OCI-LY3 (cell line): Measurements from ENCODE around the gene SMO.

Experiments used
- H2AFZ ChIP-seq: fragments of 200-600, 300-600 bp; shearing (Covaris generic); 2 replicates; pipeline ENCODE4 v1.6.0; 2014; ENCODE audit warnings: antibody characterized with exemption, low read depth, low read length
- H3K27ac ChIP-seq: fragments of 200-600, 300-600 bp; sonication (generic); 2 replicates; pipeline ENCODE4 v1.5.1; 2014; ENCODE audit warnings: mild to moderate bottlenecking, low read length, moderate library complexity, mixed read lengths
- H3K27me3 ChIP-seq: fragments of 200-600, 300-600 bp; sonication (generic); 2 replicates; pipeline ENCODE4 v1.6.1; 2014; ENCODE audit warnings: low read depth, low read length, mixed read lengths
- H3K36me3 ChIP-seq: fragments of 200-600, 300-600 bp; sonication (generic); replicated peaks from 2 replicates; pipeline ENCODE3; 2014; ENCODE audit warnings: low read depth, low read length, mixed read lengths
- H3K4me1 ChIP-seq: fragments of 300-600, 200-600 bp; sonication (generic); 2 replicates; pipeline ENCODE4 v1.6.1; 2014; ENCODE audit warnings: low read length, mixed read lengths
- H3K4me2 ChIP-seq: fragments of 200-600, 300-600 bp; sonication (generic); 2 replicates; pipeline ENCODE4 v1.6.1; 2014; ENCODE audit warnings: low read length, mixed read lengths
- H3K4me3 ChIP-seq: fragments of 300-600, 200-600 bp; sonication (generic); 2 replicates; pipeline ENCODE4 v1.5.1; 2014; ENCODE audit warnings: antibody characterized with exemption, mild to moderate bottlenecking, low read length, moderate library complexity
- H3K79me2 ChIP-seq: fragments of 300-600, 200-600 bp; shearing (Covaris generic); 2 replicates; pipeline ENCODE4 v1.6.1; 2014; ENCODE audit warnings: mild to moderate bottlenecking, low read length, mixed read lengths
- H3K9ac ChIP-seq: fragments of 300-600, 200-600 bp; shearing (Covaris generic); 2 replicates; pipeline ENCODE4 v1.6.0; 2014; ENCODE audit warnings: mild to moderate bottlenecking, low read length, moderate library complexity
- H3K9me3 ChIP-seq: fragments of 200-600, 300-600 bp; shearing (Covaris generic); 2 replicates; pipeline ENCODE4 v1.6.1; 2014; ENCODE audit warnings: low read length, mixed read lengths; ENCODE audit not compliant: insufficient read depth
- H4K20me1 ChIP-seq: fragments of 200-600, 300-600 bp; sonication (generic); 2 replicates; pipeline ENCODE4 v1.6.1; 2016; ENCODE audit warnings: low read length, mixed read lengths; ENCODE audit not compliant: insufficient read depth
- CTCF ChIP-seq: fragments of 200-600, 300-600 bp; sonication (generic); IDR thresholded peaks from 2 replicates; pipeline ENCODE4 v1.5.1; 2014; ENCODE audit warnings: antibody characterized with exemption, low read length, low read depth
- EZH2phosphoT487 ChIP-seq: fragments of 200-600 bp; shearing (Covaris generic); IDR thresholded peaks from 2 replicates; pipeline ENCODE4 v1.6.1; 2018; ENCODE audit warnings: antibody characterized with exemption, mixed run types, low read depth

SMO gene

GRCh38 chr7:129188372-129188891 lies at the start of gene SMO:
TSS of gene SMO (plus strand) at chr7:129188633. CDS start at chr7:129189152, 519 bp downstream.
- Histone ChIP-seq H3K4me2 (peak within 1 kb of the TSS; percentile 92), H3K9me3 (no peaks in the 10 kb centered on the region), H3K36me3 (peaks cover 5% of the 10 kb centered on the region), H4K20me1 (peaks cover 14% of the 10 kb centered on the region), H3K79me2 (peaks cover 39% of the 10 kb centered on the region), H3K27me3 (no peaks in the 10 kb centered on the region), H2AFZ (peak within 1 kb of the TSS; percentile 72), H3K4me1 (peaks cover 19% of the 10 kb centered on the region), H3K9ac (peak within 1 kb of the TSS; percentile 84), H3K27ac (peak within 1 kb of the TSS; percentile 25), H3K4me3 (peak within 1 kb of the TSS; percentile 97)
- TF ChIP-seq CTCF (no peak), EZH2phosphoT487 (no peak)

DNA sequence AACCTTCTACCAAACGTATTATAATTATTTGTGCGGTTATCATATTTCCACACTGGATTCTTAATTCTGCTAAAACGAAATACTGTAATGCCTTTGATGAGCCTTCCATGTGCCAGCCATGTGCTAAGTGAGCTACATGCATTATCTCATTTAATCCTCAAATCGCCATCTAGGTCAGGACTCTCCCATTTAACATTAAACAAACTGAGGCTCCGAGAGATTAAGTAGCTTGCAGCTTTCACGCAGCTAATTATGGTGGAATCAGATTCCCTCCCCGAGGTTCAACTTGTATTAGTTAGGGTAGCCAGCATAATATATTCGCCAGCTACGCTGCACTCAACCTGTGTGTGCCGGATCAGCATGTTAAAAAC lies 44.7 kb upstream of the SMO start:
- Histone ChIP-seq H3K79me2 (peaks cover 46% of the 10 kb centered on the region), H3K4me1 (peaks cover 33% of the 10 kb centered on the region), H3K27ac (no peak overlapping the region), H3K9me3 (no peaks in the 10 kb centered on the region), H4K20me1 (peaks cover 8% of the 10 kb centered on the region), H3K4me3 (peak overlapping the region; percentile 77), H3K9ac (peak overlapping the region; percentile 12), H3K4me2 (peak overlapping the region; percentile 90), H2AFZ (peak overlapping the region; percentile 31; the same call in 1 of the 2 replicates), H3K36me3 (peaks cover 25% of the 10 kb centered on the region), H3K27me3 (0 out of 2 replicates have a peak, but pooled peaks cover 4% of the 10 kb centered on the region)
- TF ChIP-seq EZH2phosphoT487: no peak
- TF ChIP-seq CTCF: no peak

DNA sequence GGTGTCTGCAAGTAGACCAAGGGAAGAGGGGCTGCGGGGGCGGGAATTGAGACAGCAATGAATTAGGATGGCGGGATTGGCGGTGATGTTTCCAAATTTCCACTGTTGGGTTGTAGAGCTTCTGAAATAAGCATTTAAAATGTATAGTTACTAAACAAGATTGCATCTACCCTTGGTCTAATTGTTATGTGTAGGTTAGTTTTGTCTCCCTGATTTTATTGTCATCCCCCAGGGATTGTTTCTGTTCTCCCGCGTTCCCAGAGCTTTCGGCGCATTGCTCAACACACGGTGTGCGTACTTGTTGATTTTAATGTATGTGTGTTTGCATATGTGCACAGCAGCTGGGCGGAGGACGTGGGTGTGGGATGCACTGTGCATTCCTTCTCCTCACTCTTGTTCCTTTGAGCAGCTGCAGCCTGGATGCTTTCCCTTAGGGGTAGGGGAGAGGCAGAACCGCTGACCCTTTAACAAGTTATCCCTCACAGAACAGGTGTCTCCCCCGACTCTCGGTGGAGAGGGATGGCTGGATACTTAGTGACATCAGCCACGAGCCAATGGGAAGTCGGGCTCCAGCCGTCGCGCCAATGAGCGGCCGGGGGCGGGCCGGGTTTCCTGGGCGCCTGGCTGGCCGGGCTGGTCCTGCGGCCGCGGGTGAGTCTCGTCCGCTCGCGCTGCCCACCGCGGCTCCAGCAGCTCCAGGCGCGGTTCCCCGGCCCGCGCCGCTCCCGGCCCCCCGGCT lies 44.2 kb upstream of the SMO start, which contains the start of gene TSPAN33:
TSPAN33 (plus strand) TSS at position 613 of the 739 bp plus-strand sequence. CDS start 274 bp downstream, outside the sequence.
- peak within 1 kb of the TSS; percentile 97 for H3K4me2 ChIP-seq
- 0 out of 2 replicates have a peak, but pooled peaks cover 4% of the 10 kb centered on the region for H3K27me3 ChIP-seq
- peaks cover 35% of the 10 kb centered on the region for H3K4me1 ChIP-seq
- H2AFZ ChIP-seq: peak within 1 kb of the TSS; percentile 31; the same call in 1 of the 2 replicates
- H3K36me3 ChIP-seq: peaks cover 29% of the 10 kb centered on the region
- H4K20me1 ChIP-seq: peaks cover 9% of the 10 kb centered on the region
- peak within 1 kb of the TSS; percentile 96 for H3K27ac ChIP-seq
- TF ChIP-seq EZH2phosphoT487 (no peak), CTCF (no peak)
- peak within 1 kb of the TSS; percentile 98 for H3K9ac ChIP-seq
- H3K9me3 ChIP-seq: no peaks in the 10 kb centered on the region
- peaks cover 51% of the 10 kb centered on the region for H3K79me2 ChIP-seq
- peak within 1 kb of the TSS; percentile 89 for H3K4me3 ChIP-seq
